Activated CD4-positive, alpha-beta T cell treated with anti-CD3 and anti-CD28 coated beads, Interleukin-10, Interleukin-2, amounts not matched to agents 100 ng/mL and 50 ng/mL, durations not matched to agents 16 hours and 8 hours (primary cell): ENCODE measurements around the gene LCMT1.
"Not testable (repeated sequence)": the region's sequence is repeated elsewhere in the genome, so short reads cannot be mapped to it uniquely, and the experiment has no call there.

Experiments
- DNase-seq: peaks from one replicate; pipeline ENCODE4 v3.0.0-alpha.2; 2020

Gene LCMT1

DNA sequence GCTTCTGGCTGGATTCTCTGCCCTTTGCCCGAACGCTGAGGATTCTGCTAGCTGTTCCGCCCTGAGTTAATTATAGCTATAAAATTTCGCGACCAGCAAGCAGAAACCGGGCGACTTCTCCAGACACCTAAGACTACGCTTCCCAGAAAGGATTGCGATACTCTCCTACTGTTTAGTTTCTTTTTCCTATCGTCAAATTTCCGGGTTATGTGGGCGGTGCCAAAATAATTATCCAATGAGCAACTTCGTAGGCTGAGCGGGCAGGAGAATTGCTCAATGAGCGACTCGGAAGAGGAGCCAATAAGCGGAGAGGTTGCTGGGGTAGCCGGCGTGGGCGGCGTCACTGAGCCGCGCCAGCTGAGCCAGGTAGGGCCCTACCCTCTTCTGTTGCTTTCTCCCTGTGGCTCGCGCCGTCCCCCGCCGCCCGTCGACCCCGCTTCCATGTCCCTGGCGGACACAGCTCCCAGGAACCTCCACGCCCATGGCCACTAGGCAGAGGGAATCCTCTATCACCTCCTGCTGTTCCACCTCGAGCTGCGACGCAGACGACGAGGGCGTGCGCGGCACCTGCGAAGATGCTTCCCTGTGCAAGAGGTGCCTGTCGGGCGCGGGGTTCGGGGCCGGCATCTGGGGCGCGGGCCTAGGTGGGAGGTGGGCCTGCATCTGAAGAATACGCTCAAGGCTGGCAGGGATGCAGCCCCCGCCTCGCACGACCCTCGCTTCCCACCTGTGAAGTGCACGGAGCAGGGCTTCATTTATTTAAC lies at the start of gene LCMT1:
LCMT1 (plus strand) TSS at position 340 of the 764 bp plus-strand sequence; CDS start at position 482, 142 bp downstream.
- peak; percentile 98 for DNase-seq

DNA sequence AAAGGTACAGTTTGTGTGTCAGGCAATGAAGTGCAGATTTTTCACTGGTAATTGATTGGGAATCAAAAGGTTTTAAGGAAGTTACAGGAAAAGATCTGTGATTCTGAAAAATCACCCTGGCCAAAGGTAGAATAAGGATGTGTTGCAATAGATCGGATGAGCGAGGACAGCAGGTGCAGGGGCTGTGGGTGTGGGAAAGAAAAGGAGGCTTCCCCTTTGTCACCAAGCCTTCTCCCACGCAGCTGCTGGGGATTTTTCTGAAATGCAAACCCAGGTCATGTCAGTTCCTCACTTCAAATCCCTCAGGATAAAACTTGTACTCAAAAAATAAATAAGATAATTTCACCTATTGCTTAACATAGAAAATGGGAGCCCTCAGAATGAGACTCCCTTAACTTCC lies 48.4 kb upstream of the LCMT1 start:
- DNase-seq: no peak

DNA sequence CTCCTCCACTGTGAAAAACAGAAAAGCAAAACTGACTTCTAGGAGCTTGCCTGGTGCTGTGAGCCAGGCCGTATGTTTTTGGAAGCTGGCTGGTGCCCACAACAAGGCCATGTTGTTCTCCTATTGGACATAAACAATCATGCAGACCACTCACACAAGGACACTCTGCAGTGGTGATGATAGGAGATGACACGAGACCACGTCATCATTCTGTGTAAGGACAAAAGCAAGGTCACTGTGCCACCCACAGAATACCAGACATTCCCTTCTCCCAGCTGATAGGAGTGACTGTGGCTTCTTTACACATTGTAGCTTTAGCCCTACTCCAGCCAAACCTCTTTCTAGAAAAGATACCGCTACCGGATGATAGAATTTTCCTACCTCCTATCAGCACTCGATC lies 47.7 kb upstream of the LCMT1 start:
- DNase-seq: no peak

DNA sequence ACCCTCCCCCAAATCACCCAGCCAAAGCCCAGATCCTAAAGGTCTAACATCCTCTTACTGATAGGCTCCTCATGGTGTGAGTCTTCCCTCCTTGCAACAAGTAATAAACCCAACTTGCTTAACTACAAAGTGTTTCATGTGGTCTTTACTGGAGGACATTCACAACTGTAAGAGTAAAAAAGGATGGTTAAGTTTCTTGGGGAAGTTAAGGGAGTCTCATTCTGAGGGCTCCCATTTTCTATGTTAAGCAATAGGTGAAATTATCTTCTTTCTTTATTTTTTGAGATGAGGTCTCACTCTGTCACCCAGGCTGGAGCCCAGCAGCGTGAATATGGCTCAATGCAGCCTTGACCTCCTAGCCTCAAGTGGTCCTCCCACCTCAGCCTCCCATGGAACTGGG lies 47.3 kb upstream of the LCMT1 start:
- not testable (repeated sequence) for DNase-seq

DNA sequence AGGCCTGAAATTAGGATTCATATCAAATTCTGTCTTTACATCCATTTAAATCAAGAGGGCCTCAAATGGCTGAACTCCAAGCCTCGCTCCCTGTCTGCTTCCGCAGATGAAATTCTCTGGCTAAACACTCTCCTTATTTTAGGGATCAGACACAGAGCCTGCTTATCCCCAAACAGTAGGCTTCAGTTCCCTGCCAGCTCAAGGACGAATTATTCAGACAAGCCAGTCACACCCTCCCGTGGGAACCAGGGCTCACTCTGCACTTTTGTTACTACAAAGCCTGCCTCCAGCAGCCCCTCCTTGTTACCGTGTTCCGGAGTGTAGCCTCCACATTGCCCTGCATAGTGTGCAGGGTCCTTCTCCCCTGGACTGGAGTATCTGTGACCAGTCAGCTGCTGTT lies 46.6 kb upstream of the LCMT1 start:
- no peak for DNase-seq

DNA sequence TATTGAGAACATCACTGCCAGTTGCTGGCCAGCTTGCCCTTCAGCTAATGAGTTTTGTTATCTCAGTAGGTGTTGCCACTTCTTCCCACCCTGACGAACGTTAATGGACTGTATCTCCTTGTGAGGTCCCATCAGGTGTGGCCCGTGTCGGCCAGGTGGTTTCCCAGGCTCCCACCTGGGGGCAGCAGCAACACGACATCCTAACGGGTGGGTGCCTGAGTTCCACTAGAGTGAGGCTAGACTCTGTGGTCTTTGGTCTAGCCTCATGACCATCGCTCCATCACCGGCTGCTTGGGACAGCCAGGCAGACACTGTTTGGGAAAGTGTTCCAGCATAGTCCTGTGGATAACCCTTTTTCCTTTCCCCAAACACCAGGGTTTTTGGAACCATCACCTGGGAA lies 45.6 kb upstream of the LCMT1 start:
- no peak for DNase-seq

DNA sequence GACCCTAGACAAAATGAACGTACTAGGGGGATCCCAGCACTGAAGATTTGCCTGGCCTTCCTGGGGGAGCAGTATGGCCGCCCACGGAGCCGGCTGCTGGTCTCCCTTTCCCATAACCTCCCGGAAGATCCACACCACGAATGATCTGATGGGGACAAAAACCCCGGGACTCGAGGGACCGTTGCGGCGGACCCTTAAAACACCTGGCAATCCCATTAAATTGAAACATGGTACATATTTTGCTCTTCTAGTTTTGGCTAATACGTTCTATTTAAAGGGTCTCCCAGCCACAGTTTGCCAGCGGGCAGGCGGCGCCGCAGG lies 45.2 kb upstream of the LCMT1 start:
- no peak for DNase-seq

DNA sequence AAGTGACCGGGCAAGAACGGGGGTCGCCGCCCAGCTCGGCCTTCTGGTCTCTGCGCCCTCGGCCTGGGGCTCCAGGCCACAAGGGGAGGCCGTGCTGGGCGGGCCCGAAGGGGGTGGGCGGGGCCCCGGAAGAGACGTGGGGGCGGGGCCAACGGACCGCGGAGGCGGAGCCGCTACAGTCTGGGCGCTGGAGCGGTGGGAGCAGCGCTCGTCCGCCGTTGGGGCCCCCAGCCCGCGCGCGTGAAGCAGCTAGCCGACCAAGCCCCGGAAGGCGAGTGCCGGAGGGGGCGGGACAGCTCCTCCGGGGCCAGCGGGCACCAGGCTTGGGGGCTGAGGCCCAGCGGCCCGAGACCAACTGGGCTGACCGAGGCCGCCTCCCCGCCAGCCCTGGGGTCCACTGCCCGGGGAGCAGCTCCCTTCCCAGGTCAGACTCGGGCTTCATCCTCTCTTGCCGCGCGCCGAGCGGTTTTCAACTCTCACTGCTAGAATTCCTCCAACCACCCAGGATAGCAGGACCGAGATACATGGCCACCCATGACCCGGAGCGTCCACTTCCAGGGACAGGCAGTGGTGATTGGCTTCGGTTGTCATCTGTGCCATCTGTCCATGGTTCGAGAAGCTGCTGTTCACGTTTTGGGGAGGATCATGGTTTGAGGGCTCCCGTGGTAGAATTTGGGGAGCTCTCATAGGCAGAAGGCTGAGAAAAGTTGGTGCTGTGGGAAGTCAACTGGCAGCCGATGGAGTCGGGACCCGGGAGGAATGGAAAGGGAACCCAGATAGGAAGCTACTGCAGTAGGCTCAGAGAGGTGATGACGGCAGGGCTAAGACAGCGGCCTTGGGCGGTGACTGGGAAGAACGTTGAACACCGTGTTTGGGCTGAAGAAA lies 44.6 kb upstream of the LCMT1 start:
- peak; percentile 81 for DNase-seq

DNA sequence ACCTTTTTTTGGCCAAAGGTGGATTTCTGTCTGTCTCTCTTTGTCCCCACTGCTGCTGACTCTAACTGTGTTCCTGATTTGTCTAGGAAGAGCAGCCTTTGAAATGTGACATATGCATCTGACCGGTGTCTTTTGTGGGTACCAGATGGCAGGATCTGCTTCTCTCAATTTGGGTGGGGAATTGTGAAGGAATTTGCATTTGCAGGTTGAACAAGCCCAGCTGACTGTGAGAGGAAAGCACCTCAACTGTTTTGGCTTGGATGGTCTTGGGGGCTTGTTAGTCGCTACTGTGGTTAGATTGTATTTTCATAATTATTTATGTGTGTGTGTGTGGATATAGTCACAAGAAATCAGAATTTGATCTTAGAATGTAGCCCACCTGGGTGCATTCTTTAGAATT lies 37.7 kb upstream of the LCMT1 start:
- no peak for DNase-seq

DNA sequence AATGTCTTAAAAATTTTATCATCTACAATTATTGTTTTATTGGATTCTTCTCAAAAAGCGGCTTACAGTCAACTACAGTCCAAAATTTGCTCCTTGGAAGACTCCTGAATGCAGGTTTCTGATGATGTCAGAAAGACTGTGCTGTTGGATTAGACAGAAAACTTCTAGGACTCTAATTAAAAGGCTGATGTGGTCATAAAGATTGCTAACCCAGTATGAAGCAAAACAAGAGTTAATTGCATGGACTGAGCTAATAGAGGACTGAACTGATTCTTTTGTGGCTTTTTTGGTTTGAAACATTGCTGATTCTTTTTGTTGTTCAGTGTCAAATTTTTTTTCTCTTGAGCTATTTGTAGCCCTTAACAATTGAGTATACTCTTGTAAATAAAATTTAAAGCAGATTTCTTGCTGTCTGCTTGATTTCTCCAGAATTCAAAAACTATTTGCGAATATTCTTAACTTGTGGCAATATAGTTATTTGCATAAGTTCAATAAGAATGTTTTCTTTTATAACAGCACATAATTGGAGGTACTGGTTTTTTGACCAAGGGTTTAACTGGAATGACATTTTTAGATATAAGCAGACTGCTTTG lies 33.1 kb upstream of the LCMT1 start:
- no peak for DNase-seq

DNA sequence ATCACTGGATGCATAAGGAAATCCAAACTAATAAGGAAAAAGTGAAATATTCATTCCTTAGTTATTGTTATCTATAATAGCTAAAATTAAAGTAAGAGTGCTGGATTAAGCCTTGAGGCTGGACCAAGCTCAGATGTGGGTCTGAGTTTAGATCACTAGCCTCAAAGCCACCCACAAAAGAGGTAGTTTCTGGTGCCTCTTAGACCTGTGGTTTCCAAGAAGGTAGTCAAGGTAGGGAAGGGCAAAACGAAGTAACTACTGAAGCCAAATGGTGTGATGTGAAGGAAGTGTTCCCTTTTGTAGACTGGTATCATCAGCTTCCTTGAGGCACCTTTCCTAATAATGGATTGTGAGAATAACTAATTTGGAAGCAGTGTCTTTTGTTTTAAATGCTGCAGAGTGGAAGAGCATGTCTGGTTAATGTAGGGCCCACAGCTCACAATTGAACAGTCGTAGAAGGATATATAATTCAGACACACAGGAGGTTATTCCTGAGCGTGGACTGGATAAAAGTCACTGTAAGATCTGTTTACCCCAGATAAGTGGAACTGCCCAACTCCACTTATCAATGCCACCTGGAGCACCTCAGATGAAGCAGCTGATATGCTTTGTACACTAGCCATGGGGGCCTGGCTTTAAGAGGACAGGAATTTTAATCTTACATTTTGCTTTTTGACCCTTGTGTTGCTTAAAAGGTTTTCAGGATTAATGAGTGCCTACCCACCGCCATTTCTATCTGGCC lies 31.7 kb upstream of the LCMT1 start:
- no peak for DNase-seq

DNA sequence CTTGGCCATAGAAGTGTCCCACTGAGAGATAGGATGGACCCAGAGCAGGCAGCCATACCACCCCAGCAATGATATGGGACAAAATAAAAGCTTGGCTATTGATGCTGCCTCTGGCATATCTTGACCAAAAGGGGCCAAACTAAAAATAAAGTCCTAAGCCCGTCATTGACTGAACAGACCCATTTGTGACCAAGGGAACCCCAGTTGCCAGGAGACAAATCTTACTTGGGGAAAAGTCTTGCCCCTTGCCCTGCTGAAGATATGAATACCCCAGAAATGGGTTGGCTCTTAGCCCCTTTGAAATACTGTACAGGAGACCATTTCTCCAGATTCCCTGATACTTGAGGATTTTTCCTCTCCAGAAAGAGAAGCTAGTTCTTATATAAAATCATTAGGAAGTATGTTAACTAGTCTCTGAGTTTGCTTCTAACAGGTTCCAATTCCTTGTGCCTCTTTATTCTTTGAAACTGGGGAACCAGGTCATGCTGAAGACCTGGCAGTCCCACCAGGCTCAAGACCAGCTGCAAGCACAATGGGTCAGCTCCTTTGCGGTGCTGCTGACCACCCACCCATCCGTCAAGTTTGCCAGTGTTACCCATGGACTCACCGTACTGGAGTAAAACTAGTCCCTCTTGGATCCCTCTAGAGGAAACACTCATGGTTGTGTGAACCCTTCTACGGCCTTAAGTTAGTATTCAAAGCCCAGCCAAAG lies 31.0 kb upstream of the LCMT1 start:
- no peak for DNase-seq

DNA sequence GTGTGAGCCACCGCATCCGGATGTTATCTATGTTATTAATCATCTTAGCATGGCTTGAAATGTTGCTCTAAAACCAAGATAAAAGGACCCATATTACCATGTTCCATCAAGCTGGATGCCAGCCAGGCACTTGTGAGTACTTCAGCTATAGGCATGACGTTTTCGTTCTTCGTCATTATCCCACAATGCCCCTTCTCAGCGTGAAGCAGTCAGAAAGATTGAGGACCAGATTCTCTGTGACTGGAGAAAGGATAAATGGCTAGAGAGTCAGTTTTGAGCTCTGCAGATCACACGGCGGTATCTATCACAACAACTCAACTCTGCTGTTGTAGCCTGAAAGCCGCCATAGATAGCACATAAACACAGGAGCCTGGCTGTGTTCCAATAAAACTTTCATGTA lies 29.8 kb upstream of the LCMT1 start:
- DNase-seq: no peak

DNA sequence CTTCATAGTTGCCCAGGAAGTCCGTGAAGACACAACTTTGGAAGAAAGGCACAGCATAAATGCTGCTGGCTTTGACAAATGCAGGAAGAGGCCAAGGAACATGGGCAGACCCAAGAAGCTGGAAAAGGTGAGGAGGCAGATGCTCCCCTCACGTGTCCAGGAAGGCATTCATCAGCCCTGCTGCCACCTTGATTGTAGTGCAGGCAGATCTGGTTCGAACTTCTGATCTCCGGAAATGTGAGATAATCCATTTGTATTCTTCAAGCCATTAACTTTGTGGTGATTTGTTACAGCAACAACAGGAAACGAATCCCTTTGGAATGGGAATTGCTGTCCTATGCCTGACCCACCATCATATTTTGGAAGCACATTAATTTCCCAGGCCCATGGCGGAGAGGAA lies 28.5 kb upstream of the LCMT1 start:
- DNase-seq: no peak

DNA sequence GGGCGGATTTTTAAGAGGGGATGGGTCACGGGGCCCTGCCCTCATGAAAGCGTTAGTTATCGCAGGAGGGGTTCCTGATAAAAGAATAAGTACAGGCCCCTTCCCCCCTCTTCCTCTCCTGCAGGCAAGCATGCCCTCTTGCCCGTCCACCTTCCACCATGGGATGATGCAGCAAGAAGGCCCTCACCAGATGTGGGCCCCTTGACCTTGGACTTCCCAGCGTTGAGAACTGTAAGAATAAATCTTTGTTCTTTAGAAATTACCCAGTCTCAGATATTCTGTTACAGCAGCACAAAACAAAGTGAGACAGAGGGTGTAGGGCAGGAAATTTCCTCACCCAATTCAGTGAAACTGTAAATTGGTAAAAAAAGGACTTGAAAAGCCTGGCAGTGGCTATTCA lies 27.8 kb upstream of the LCMT1 start:
- no peak for DNase-seq

DNA sequence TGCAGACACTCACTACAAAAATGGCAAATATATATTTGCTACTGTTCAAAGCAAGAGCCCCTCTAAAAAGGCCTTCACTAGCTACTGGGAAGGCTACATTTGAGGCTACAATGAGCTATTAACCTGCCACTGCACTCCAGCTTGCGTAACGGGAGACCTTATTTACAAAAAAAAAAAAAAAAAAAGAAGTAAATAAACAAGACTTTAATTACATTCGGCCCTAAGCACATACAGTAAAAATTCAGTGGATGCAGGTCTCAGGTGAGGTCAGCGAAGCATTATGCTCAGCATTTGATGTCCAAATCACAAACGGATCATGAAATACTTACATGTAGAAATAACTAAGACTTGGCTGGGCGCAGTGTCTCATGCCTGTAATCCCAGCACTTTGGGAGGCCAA lies 26.7 kb upstream of the LCMT1 start:
- no peak for DNase-seq

DNA sequence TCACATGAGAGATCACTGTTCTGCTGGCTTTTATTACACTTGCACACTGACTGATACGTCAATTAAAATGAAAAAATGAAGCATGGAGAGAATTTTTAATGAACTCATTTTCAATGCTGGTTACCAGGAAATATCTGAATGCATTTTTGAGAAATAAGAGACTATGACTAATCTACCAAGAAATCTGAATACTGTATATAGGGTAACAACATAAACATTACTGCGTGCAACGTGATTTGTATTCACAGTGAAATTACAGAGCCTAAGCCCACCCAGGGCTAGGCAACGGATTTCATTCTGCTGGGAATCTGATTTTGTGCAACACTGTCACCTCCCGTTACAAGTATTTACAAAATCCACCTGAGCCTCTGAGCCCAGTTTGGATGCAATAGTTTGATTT lies 23.8 kb upstream of the LCMT1 start:
- DNase-seq: no peak

DNA sequence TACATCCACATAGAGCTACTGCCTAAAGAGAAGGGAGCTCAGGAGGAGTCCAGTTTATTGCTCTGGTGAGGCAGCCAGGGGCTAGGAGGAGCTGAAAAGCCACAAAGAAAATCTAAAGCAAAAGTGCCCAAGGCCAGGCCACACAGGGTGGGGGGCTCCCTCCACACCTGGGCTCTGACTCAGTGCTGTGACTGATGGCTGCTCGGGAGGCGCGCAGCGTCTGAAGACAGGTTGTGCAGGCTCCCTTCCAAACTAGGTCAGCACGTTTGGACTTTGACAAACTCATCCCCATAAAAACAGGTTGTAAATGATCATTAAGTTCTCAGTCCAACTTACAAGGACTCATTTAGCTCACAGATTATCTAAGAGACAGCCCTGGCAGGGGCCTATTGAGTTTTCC lies 22.2 kb upstream of the LCMT1 start:
- no peak for DNase-seq

DNA sequence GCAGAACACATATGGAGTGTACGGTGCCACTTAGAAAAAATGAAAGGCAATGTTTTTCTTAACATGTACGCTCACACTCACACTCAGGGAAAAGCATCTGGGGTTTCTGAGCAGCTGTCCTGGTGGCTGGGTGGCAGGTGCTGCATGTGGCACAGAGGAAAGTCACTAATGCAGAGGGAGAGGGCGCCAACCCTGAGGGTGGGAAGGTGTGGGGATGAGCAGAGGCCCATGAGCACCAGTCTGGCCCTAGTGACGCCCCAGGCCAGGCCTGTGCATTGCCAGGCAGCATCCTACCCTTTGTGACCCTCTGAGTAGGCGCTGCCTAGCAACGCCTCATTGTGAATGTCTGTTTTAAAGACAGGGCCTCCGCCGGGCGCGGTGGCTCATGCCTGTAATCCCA lies 19.1 kb upstream of the LCMT1 start:
- no peak for DNase-seq

DNA sequence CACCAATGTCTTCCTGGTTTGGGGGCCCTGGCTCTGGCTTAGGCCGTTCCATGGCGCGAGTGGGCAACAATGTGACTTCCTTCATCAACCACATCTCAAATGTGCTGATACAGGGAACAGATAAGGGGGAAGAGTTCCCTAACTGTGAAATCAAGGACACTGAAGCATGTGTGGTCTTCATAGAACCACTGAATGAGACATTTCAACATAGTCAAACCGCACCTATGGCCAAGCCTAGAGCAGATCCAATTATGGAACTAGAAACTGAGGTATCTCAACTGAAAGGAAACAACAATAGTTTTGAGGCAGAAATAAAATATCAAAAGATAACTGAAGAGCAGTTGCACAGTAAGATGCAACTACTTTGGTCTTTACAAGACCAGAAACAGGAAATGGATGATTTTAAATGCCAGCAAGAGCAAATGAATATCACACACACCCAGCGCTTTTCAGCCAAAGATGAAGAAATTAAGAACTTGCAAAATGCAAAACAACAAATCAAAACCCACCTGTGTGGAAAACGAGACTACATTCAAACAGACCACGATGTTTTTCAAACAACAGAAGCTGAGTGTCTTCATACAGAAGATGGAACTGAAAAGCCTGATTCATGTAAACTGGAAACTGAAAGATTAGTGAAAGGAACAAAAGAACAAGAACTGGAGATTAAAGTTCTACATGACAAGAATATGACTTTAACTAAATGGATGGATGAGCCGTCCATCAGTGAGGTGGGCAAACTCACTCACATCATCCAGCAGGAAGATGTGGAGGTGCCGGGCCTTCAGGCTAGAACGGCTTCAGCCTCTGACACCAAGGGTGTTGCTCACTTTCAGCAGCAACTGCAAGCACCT lies 18.1 kb upstream of the LCMT1 start:
- DNase-seq: peak; percentile 59

DNA sequence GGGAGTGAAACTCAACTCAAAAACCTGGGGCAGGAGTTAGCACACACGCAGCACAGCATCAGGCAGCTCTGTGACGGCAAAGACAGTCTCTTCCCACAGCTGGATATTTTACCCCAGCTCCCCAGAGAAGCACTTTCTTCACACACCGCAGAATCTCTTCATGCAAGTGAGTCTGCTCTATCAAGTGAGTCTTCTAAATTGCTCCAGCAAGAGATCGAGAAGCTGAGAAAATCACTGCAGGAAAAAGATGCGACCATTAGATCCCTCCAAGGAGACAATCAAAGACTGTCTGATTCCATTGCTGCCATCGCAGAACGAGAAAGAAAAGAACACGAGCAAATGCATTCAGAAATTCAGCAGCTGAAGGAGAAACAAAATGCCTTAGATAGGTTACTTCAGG lies 16.9 kb upstream of the LCMT1 start:
- no peak for DNase-seq

DNA sequence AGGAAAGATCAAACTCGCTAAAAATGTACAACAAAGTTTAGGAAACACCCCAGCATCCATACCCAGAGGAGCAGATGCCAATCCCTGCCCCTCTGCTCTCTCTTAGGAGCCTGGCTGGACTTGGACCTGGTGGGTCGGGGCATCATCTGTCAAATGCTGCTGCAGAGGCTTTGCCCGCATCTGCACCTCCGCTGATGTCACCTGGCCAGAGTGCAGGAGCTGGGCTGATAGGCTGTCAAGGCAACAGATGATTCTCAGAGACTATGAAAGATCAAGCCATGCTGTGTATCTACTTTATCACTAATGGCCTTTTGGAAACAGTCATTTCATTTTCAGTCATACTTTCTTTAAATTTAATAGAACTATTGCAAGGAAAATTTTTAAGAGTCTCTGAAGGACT lies 15.9 kb upstream of the LCMT1 start:
- no peak for DNase-seq
